NCI-H2081 (cell line): ENCODE measurements around the gene FOXRED2.
"Not testable (repeated sequence)": the region's sequence is repeated elsewhere in the genome, so short reads cannot be mapped to it uniquely, and the experiment has no call there.

Experiments used
- DNase-seq, 2 experiments: peaks; one replicate each; lab custom pipeline; 2025; lab: John Stamatoyannopoulos, UW

Gene FOXRED2

GRCh38 chr22:36450923-36451322, 55.9 kb downstream of the FOXRED2 start:
- not testable (repeated sequence) for DNase-seq

- DNase-seq, result no peak
Measured at GRCh38 chr22:36449596-36450175, 57.2 kb downstream of the FOXRED2 start.

- no peak for DNase-seq
Measured at GRCh38 chr22:36447632-36448031, 59.2 kb downstream of the FOXRED2 start.

GRCh38 chr22:36445158-36445668, 61.6 kb downstream of the FOXRED2 start:
- DNase-seq, result peak in 1 of 2 experiments; percentile 18

GRCh38 chr22:36443198-36443770, 63.6 kb downstream of the FOXRED2 start:
- DNase-seq, result no peak

- no peak for DNase-seq
Measured at GRCh38 chr22:36442506-36443197, 64.2 kb downstream of the FOXRED2 start.

GRCh38 chr22:36440429-36441002, 66.3 kb downstream of the FOXRED2 start:
- DNase-seq, result no peak

GRCh38 chr22:36439481-36440271, 67.2 kb downstream of the FOXRED2 start:
- DNase-seq, result no peak
